HG02981 (cell line): Measurements from ENCODE around the gene BOD1L1.

Experiments used
- ATAC-seq: cut with Tn5 transposase; IDR thresholded peaks from one replicate; pipeline ENCODE4 v1.9.1; 2021; ENCODE audit warnings: mild to moderate bottlenecking, moderate library complexity; ENCODE audit not compliant: unreplicated experiment

The BOD1L1 gene

DNA sequence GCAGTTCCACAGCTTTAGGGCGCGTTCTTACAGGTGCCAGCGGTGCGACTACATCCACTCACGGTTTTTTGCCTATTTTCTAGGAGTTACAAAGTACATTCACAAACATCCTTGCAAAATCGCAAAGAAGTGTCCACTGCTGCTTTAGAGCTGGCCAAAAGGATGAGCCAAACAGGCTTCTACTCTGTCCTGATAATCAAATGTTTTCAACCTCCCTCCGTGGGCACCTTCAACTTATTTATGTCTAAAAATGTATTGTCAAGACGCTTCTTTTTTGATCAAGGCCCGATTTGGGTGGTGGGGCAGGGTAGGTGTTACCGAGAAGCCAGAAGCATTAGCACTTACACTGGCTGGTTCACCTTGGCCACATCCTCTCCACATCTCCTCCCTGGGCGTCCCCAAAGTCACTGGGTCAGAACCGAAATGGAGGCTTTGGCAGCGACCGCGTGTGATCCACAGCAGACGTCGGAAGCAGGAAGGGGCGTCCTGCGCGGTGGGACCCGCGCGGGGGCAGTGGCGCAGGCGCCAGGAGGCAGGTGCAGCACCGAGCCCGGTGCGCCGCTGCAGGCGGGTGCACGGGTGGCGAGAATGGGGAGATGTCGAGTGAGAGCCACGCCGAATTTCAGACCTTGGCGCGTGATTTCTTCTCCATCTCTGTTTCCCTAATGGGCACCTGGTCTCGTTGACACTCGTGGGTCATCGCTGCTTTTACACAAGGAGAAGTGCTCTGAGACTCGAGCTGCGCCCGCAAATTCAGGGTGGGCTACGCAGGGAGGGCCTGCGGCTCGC is 100.1 kb downstream of the BOD1L1 start:
- no peak for ATAC-seq

- ATAC-seq: no peak
These were observed 100.9 kb downstream of the BOD1L1 start for GRCh38 chr4:13526658-13527057.

DNA sequence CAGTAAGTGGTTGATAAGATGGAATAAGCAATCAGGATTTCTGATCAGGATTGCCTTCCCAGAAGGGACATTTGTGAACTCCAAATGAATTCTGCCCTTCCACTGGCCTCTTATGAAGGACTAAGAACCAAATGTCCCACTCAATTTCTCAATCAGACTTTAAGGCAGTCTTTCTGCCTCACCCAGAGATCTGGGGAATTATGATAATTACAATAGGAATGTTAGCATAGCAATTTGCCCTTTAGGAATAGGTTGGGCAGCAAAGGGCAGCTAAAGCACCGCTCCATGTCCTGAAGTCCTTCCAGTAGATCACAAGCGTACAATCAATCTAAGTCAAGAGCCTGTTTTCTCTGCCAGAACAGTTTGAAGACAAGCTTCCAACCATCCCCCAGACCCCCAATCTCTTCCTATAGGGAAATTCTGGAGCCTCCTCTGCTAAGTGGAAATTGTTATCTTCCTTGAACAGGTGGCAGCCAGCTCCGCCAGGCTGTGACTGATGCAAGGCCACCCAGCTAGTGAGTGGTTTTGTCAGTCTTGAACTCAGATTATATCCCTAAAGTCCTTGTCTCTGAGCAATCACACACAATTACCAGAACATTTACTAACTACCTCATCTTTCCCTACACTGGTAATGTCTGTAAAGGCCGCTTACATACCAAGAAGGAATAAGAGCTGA is 101.8 kb downstream of the BOD1L1 start:
- no peak for ATAC-seq

DNA sequence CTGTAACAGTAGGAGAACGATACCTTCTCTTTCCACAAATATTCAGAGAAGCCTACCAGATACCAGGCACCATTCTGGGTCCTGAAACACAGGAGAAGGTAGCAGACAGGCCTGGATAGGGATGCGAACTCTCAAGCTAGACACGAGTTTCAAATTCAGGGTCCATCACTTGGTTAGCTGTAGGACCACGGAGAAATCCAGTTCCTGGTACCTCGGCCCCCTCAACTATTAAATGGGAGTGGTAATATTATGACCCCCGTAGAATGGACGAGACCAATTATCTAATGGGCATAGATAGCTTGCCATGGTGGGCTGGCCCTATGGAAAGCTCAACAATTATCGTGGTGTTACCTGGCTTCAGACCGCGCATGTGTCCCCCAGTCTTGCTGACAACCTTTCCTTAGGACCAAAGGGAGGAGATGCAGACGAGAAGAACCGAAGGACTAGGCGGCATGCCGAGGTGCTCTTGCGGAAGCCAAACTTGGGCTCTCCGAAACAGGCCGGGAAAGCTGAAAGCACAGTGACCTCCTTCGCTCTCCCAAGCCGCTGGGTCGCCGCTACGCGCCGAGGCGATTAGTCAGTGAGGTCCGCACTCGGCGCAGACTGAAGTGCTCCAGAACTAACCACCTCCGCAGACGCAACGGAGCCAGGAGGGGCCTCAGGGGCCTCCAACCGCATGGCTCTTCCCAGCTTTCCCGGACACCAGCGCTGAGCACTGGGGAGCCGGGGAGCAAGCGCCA is 102.9 kb downstream of the BOD1L1 start:
- no peak for ATAC-seq

- no peak for ATAC-seq
These were observed 103.7 kb downstream of the BOD1L1 start for GRCh38 chr4:13523591-13524503.

GRCh38 chr4:13523105-13523477 is 104.4 kb downstream of the BOD1L1 start:
- no peak for ATAC-seq

DNA sequence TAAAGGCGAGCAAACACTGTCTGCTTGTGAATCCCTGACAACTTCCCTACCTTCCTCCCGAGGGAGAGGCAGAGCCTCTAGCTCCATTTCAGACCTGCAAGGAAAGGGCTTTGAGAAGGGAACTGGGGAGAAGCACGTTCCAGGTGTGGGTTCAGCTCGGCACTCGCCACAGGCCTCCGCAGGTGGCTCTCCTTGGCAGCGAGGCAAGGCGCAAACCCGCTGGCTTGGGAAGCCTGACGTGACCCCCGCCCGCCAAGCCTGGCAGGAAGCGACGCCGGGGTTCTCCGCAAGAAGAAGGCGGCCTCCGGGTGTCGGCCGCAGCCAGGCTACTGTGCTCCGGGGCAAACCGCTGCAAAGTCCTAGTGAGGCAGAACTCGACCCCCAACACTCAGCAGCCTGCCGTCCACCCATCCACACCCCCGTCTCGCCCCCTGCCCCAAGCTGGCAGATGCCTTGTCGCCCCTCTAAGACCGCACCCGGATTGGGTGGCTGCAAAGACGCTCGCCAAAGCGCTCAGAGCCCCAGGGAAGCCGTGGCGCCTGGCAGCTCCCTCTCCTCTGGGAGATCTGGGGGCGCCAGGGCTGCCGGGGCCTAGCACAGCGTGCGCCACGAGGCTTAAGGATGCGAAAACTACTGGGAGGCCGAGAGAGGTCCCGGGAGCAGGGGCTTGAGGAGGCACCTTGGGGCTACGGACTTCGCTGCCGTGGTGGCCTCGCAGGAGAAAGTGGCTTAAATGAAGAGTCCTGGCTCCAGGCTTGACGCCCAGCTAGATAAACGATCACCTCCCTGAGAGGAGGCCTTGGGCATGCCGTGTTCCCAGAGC is 105.0 kb downstream of the BOD1L1 start:
- ATAC-seq: no peak

GRCh38 chr4:13521047-13521446 is 106.5 kb downstream of the BOD1L1 start:
- ATAC-seq: no peak
